BLaER1 (cell line): ENCODE data around the gene NRARP.
"Not testable (repeated sequence)": the region's sequence is repeated elsewhere in the genome, so short reads cannot be mapped to it uniquely, and the experiment has no call there.

Experiments used
- H3K27ac ChIP-seq: shearing (Covaris generic); formaldehyde crosslinking; 2 replicates; pipeline ENCODE4 v1.8.1; 2022
- H3K27me3 ChIP-seq: shearing (Covaris generic); formaldehyde crosslinking; 2 replicates; pipeline ENCODE4 v1.8.1; 2022
- H3K36me3 ChIP-seq: shearing (Covaris generic); formaldehyde crosslinking; 2 replicates; pipeline ENCODE4 v1.8.1; 2022
- H3K4me1 ChIP-seq: shearing (Covaris generic); formaldehyde crosslinking; 2 replicates; pipeline ENCODE4 v1.8.1; 2022
- H3K4me2 ChIP-seq: shearing (Covaris generic); formaldehyde crosslinking; 2 replicates; pipeline ENCODE4 v1.8.1; 2022
- H3K4me3 ChIP-seq: shearing (Covaris generic); formaldehyde crosslinking; 2 replicates; pipeline ENCODE4 v1.8.1; 2022
- H3K9ac ChIP-seq: shearing (Covaris generic); formaldehyde crosslinking; 2 replicates; pipeline ENCODE4 v1.8.1; 2022
- H3K9me3 ChIP-seq: shearing (Covaris generic); formaldehyde crosslinking; 2 replicates; pipeline ENCODE4 v1.8.1; 2022
- H4K20me1 ChIP-seq: shearing (Covaris generic); formaldehyde crosslinking; 2 replicates; pipeline ENCODE4 v1.8.1; 2022
- Cebpa-rat ChIP-seq: shearing (Covaris generic); IDR thresholded peaks from 2 replicates; pipeline ENCODE4 v1.8.1; 2022

Gene NRARP

GRCh38 chr9:137302118-137302448 lies at the start of gene NRARP:
NRARP (minus strand) TSS chr9:137302271; CDS start chr9:137301928, 343 bp downstream.
- no peak for TF ChIP-seq Cebpa-rat
- Histone ChIP-seq H3K9ac (peak within 1 kb of the TSS; percentile 77), H3K27me3 (peaks cover 46% of the 10 kb centered on the region), H3K27ac (peak within 1 kb of the TSS; percentile 79), H3K36me3 (peaks cover 9% of the 10 kb centered on the region), H3K4me3 (peak within 1 kb of the TSS; percentile 76), H3K4me1 (peaks cover 89% of the 10 kb centered on the region), H3K9me3 (no peaks in the 10 kb centered on the region), H3K4me2 (peak within 1 kb of the TSS; percentile 99), H4K20me1 (peaks cover 47% of the 10 kb centered on the region)

DNA sequence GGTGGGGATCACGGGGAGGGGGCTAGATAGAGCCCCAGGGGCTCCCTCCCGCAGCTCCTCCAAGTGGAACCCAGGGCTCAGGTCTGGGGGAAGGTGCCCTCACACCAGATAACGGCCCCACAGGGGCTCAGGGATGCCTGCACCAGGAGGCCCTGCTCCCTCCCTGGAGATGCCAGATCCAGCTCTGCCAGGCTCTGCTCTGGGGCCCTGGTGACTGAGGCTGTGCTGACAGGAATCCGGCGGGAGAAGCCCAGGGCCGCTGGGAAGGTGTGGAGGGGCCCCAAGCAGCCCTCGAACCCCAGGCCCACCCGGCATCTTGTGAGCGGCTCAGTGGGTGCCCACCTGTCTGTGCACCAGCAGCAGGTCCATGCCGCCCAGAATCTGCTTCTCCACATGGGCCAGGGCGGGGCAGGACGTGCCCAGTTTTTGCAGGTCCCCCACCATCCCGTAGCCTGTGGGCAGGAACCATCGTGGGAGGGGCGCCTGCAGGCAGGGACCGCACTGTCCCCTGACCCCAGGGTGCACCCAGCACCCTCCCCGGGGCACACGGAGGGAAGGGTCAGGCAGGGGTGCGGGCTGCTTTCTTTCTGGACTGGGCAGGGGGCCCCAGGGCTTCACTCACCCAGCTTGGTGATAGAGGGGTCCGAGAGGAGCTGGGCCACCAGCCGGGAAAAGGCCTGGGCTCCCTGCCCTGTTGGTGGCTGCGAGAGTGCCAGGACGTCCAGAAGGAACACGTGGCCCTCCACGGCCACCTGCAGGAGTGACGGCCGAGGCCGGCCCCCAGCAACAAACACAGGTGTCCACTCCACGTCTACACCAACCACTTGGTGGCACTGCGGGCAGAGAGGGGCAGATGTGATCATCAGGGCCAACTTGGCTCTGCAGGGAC lies 48.9 kb upstream of the NRARP start:
- Histone ChIP-seq H3K27me3 (no peaks in the 10 kb centered on the region), H4K20me1 (no peaks in the 10 kb centered on the region), H3K9me3 (peaks cover 47% of the 10 kb centered on the region), H3K4me2 (no peak overlapping the region), H3K4me1 (no peaks in the 10 kb centered on the region), H3K9ac (no peak overlapping the region), H3K27ac (no peak overlapping the region), H3K36me3 (peaks cover 32% of the 10 kb centered on the region), H3K4me3 (no peak overlapping the region)
- TF ChIP-seq Cebpa-rat: no peak

DNA sequence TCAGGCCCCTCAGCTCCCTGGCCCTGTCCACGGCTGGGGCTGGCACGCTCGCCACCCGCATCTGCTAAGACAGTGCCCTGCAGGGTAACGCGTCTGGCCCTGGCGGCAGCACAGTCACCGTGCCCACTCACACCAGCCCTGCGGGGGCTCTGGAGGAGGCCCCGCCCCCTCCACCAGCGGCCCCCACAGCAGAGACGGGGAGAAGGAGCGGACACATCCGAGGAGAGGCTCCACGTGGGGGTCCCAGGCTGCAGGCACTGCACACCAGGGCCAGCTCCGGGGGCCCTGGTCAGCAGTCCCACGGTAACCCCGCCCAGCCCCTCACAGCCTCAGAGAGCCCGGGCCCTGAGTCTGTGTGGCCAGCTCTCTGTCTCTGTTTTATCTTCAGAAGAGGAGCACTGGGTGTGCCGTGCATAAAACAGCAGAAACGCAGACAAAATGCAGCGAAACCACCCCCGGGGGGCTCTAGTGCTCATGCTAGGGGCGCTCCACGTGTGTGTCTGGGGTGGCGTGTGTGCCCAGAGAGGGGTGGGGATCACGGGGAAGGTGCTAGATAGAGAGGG lies 47.5 kb upstream of the NRARP start:
- Histone ChIP-seq H3K36me3 (peaks cover 32% of the 10 kb centered on the region), H3K9ac (no peak overlapping the region), H3K27me3 (no peaks in the 10 kb centered on the region), H4K20me1 (no peaks in the 10 kb centered on the region), H3K4me1 (no peaks in the 10 kb centered on the region), H3K9me3 (peaks cover 38% of the 10 kb centered on the region), H3K27ac (no peak overlapping the region), H3K4me3 (no peak overlapping the region), H3K4me2 (no peak overlapping the region)
- no peak for TF ChIP-seq Cebpa-rat

DNA sequence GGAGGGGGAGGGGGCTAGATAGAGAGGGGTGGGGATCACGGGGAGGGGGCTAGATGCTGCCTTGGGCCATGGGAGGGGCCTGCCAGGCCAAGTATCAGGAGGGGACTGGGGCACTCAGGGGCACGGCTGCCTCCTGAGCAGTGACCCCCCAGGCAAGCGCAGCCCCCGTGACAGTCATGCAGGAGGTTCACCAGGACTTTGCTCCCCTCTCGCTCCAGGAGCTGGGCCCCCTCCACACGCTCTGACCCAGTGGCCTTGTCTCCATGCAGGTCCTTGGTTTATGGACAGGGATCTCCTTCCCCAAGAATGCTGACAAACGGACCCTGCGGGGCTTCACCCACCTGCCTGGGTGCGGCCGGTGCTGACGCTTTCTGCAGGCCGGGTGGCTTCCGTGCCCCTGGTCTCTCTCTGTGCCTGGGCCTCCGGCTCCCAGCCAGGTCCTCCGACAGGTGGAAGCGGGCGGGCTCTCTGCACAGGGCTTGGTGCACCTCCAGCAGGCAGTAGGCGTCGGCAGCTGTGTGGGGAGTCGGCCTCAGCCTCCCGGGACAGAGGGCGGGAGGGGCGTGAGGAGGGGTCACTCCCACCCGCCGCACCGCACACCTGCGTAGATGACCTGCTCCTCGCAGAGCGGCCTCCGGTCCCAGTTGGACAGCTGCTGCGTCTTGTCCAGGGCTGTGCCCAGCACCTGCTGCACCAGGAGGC lies 46.8 kb upstream of the NRARP start:
- peaks cover 37% of the 10 kb centered on the region for H3K9me3 ChIP-seq
- no peak overlapping the region for H3K4me2 ChIP-seq
- H3K36me3 ChIP-seq: peaks cover 28% of the 10 kb centered on the region
- H4K20me1 ChIP-seq: no peaks in the 10 kb centered on the region
- no peak overlapping the region for H3K9ac ChIP-seq
- TF ChIP-seq Cebpa-rat: no peak
- H3K4me3 ChIP-seq: no peak overlapping the region
- H3K4me1 ChIP-seq: no peaks in the 10 kb centered on the region
- H3K27ac ChIP-seq: no peak overlapping the region
- H3K27me3 ChIP-seq: no peaks in the 10 kb centered on the region

GRCh38 chr9:137347928-137348327 lies 45.9 kb upstream of the NRARP start:
- Histone ChIP-seq H3K27ac (no peak overlapping the region), H4K20me1 (no peaks in the 10 kb centered on the region), H3K27me3 (no peaks in the 10 kb centered on the region), H3K4me2 (no peak overlapping the region), H3K36me3 (peaks cover 28% of the 10 kb centered on the region), H3K9me3 (peaks cover 38% of the 10 kb centered on the region), H3K4me1 (no peaks in the 10 kb centered on the region), H3K9ac (no peak overlapping the region), H3K4me3 (no peak overlapping the region)
- TF ChIP-seq Cebpa-rat: no peak

DNA sequence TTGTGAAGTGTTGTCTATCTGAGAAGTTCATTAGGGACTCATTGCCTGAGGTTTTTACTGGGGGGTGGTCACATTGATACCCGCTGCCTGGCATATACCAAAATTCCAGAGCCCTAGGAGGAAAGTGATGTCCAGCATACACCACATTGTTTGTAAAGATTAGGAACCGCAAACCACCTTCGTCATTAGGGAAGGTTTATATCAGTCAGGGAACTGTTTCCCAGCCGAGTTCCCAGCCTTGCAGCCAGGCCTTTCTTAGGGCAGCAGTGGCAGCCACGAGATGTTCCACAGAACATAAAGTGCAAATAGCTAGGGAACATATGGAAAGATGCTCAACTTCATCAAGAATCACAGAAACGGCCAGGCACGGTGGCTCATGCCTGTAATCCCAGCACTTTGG lies 40.4 kb upstream of the NRARP start:
- H3K36me3 ChIP-seq: peaks cover 12% of the 10 kb centered on the region
- no peak overlapping the region for H3K9ac ChIP-seq
- H3K27ac ChIP-seq: no peak overlapping the region
- H3K4me2 ChIP-seq: no peak overlapping the region
- no peak for TF ChIP-seq Cebpa-rat
- no peaks in the 10 kb centered on the region for H3K27me3 ChIP-seq
- H4K20me1 ChIP-seq: no peaks in the 10 kb centered on the region
- H3K9me3 ChIP-seq: peaks cover 37% of the 10 kb centered on the region
- H3K4me3 ChIP-seq: no peak overlapping the region
- peaks cover 40% of the 10 kb centered on the region for H3K4me1 ChIP-seq

GRCh38 chr9:137341227-137341626 lies 39.2 kb upstream of the NRARP start:
- H3K4me1 ChIP-seq: peaks cover 40% of the 10 kb centered on the region
- H3K9me3 ChIP-seq: peaks cover 37% of the 10 kb centered on the region
- TF ChIP-seq Cebpa-rat: no peak

DNA sequence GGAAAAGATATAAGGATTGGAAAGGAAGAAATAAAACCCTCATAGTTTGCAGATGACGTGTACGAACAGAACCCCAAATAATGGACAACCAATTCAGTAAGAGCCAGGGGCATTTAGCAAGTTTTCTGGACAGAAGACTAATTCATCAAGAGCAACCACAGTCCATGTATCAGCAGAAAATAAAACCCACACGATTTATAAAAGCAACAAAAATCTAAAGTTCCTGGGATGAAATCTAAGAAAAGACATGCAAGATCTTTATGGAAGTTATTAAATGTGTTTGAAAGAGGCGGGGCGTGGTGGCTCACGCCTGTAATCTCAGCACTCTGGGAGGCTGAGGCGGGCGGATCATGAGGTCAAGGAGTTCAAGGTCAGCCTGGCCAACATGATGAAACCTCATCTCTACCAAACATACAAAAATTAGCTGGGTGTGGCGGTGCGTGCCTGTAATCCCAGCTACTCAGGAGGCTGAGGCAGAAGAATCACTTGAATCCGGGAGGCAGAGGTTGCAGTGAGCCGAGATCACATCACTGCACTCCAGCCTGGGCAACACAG lies 37.9 kb upstream of the NRARP start:
- not testable (repeated sequence) for H3K27me3 ChIP-seq, H3K27ac ChIP-seq, H4K20me1 ChIP-seq, H3K4me2 ChIP-seq, H3K9ac ChIP-seq, H3K36me3 ChIP-seq, H3K4me3 ChIP-seq
- Histone ChIP-seq H3K9me3 (peaks cover 43% of the 10 kb centered on the region), H3K4me1 (peaks cover 40% of the 10 kb centered on the region)

More at GRCh38 chr9:137341227-137341626, 39.2 kb upstream of the NRARP start:
- H3K9ac ChIP-seq: no peak overlapping the region
- H3K4me3 ChIP-seq: no peak overlapping the region
- H3K27me3 ChIP-seq: no peaks in the 10 kb centered on the region
- H4K20me1 ChIP-seq: no peaks in the 10 kb centered on the region
- H3K27ac ChIP-seq: no peak overlapping the region
- H3K36me3 ChIP-seq: peaks cover 3% of the 10 kb centered on the region; the same call in 1 of the 2 replicates
- peak overlapping the region; percentile 53 for H3K4me2 ChIP-seq

DNA sequence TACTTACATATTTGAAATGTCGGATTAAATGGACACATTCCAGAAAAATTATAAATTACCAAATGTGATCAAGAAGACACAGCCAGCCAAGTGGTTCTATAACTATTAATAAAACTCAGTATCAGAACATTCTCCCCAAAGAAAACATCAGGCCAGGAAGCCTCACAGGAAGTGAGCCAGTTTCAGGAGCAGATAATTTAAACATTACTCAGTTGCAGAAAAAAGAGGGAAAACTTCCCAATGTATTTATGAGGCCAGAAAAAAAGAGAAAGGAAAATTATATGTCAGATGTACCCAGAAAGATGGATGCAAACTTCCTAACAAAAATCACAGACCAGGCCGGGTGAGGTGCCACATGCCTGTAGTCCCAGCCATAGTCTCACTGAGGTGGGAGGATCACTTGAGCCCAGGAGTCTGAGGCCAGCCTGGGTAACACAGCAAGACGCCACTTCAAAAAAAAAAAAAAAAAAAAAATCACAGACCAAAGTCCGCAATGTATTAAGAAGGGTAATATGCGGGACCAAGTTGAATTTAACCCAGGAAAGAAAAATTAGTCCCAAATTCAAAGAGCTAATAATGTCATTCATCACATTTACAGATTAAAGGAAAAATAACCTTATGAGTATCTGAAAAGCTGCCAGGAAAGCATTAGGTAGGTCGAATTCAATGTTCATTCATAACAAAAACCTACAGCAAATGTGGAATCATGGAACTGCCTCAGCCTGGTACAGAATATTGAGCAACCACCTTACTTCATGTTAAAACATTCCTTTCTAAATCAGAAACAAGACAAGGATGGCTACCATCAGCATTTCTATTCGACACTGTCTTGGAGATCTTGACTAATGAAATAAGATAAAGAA lies 37.2 kb upstream of the NRARP start:
- Histone ChIP-seq H4K20me1 (no peaks in the 10 kb centered on the region), H3K4me1 (peaks cover 40% of the 10 kb centered on the region), H3K36me3 (peaks cover 7% of the 10 kb centered on the region; the same call in 1 of the 2 replicates), H3K9me3 (peaks cover 43% of the 10 kb centered on the region), H3K9ac (no peak overlapping the region), H3K4me2 (peak overlapping the region; percentile 61), H3K27me3 (no peaks in the 10 kb centered on the region), H3K27ac (no peak overlapping the region), H3K4me3 (no peak overlapping the region)
- TF ChIP-seq Cebpa-rat: no peak
